DOHH2 (cell line): ENCODE measurements around the gene SEMA5A.

Experiments
- EZH2phosphoT487 ChIP-seq: fragments of 200-600 bp; sonication (generic); IDR thresholded peaks from 2 replicates; pipeline ENCODE4 v1.6.1; 2017; ENCODE audit warnings: borderline replicate concordance, mild to moderate bottlenecking, antibody characterized with exemption, low read length, moderate library complexity, mixed read lengths
- TF ChIP-seq, protein P1 (sequence below): fragments of 200-600 bp; sonication (generic); IDR thresholded peaks from one replicate; pipeline ENCODE4 v1.5.1; 2014; ENCODE audit warnings: antibody characterized with exemption, mild to moderate bottlenecking, low read depth, low read length; ENCODE audit not compliant: poor library complexity, severe bottlenecking

DNA sequence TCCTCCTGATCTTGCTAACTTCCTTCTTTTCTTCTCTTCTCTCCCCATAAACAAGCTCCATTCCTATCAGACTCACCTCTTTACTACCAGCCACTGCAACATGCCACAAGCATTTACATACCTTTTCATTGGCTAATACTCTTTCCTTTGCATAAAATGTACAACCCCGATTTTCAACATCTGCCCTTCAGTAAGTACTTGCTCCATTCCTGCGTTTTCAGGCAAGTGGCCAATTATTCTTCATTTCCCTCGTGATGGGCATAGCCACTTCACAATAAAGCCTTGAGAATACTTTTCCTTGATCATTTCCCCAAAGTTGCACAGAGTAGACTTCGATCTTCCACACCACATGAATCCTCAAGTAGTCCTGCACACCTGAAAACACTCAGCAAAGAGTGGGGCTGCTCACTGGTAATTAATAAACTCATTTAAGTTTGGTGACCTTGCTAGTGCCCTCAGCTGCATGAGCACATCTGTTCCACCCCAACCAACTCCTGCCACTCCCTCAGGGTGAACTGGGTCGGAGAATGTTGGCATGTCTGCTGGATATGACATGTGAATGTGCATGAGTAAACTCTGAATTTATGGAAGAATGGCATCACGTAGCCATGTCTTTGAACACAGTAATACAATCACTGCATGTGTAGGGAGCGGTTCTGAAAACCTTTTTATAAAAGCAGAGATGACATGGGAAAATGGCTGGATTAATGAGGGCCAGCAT, 535.8 kb downstream of the SEMA5A start:
- TF ChIP-seq, protein P1, sequence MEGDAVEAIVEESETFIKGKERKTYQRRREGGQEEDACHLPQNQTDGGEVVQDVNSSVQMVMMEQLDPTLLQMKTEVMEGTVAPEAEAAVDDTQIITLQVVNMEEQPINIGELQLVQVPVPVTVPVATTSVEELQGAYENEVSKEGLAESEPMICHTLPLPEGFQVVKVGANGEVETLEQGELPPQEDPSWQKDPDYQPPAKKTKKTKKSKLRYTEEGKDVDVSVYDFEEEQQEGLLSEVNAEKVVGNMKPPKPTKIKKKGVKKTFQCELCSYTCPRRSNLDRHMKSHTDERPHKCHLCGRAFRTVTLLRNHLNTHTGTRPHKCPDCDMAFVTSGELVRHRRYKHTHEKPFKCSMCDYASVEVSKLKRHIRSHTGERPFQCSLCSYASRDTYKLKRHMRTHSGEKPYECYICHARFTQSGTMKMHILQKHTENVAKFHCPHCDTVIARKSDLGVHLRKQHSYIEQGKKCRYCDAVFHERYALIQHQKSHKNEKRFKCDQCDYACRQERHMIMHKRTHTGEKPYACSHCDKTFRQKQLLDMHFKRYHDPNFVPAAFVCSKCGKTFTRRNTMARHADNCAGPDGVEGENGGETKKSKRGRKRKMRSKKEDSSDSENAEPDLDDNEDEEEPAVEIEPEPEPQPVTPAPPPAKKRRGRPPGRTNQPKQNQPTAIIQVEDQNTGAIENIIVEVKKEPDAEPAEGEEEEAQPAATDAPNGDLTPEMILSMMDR, result no peak
- TF ChIP-seq EZH2phosphoT487, result no peak
